ENCODE measurements around the gene ISOC1.

GRCh38 chr5:129078660-129079059 lies 15.9 kb upstream of the ISOC1 start:
- TF ChIP-seq SPI1 (IDR thresholded peaks at IDR 0.05; ENCODE audit: low read depth, low read length) (no peak), POLR2A (IDR thresholded peaks at IDR 0.05; ENCODE audit: low read depth, low read length) (no peak), TAF1 (IDR thresholded peaks at IDR 0.05; ENCODE audit: low read depth, low read length) (no peak)
